Measurements from ENCODE around the gene NTM.

NTM gene

DNA sequence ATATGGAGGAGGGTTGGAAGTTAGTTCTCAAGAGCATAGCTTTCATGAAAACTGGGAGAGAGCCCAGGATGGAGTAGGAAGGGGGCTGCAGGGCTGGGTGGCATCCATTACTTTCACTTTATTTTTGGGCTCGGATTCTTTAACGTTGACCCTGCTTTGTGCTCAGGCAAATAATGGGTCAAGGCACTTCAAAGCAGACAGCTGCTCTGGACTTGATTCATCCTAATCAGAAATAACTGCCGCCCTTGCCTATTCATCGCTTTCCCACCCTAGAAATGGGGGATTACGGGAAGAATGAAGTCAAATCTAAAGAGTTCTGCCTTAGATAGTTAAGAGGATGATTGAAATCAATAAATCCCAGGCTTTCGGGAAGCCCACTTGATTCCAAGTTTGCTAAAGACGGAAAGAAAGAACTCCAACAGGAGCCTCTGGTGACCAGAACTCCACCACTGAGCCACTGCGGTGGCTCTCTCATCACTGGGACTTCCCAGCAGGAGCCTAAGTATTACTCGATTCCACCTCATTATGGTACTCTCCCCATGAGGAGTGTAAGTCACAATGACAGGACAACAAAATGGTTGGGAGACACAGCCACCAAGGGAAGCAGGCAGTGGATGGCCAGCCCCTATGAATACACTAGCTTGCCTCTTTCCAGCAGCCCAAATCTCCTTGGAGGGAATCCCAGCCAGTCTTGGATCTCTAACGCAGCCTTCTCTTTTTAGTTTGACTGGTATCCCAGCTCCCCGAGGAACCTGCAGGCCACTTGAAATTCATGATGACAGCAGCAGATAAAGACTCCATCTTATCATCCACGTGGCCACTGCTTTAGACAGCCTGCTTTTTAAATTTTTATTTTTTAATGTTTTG lies 815.5 kb downstream of the NTM start:
- no peak for DNase-seq

DNA sequence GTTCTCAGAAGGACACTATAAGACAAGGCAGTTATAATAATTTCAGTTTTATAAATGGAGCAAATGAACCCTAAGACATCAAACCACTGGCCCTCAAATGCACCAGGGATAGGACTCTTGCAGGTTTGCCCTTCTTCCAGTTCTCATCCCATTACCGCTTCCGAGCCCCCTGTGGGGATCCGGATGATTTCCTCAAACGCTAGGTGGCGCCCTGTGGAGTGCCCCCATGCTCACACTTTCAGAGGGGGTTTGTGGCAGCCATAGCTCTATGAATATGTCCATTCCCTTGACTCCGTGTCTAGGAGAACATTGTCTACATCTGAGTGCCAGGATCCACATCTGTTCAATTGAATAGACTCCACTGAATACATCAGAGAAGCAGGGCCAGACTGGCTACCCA lies 816.3 kb downstream of the NTM start:
- DNase-seq: no peak

DNA sequence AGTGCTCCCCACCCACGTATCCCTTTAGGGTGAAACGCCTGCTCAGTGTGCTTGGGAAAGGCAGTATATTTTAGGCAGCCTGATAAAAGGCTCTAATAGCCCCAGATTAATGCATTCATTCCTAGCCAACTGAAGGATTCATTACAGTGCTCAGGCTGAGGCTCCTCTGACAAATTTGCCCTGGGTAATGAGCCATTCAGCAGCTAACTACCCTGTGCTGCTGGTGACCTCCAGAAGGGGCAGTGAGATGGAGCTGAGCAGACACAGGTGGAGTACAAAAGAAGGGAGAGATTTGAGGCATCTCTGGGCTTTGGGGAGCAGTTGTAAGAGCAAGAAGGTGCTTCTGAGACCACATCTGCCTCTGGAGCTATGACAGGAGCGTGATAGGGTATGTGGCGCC lies 817.0 kb downstream of the NTM start:
- no peak for DNase-seq

DNA sequence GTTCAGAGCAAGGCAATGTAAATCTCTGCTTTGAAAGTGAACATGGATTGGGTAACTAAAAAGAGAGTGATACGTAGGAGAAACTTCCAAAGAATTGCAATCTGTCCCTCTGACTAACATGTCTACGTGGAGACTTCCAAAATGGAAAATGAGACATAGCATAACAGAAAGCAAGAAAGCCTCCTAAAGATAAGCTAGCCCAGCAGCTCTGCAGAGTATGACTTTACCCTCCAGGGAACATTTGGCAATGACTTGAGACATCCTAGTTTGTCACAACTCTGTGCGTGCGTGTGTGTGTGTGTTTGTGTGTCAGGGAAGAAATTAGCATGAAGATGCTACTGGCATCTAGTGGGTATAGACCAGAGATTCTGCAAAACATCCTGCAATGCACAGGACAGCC lies 817.4 kb downstream of the NTM start:
- DNase-seq: no peak

DNA sequence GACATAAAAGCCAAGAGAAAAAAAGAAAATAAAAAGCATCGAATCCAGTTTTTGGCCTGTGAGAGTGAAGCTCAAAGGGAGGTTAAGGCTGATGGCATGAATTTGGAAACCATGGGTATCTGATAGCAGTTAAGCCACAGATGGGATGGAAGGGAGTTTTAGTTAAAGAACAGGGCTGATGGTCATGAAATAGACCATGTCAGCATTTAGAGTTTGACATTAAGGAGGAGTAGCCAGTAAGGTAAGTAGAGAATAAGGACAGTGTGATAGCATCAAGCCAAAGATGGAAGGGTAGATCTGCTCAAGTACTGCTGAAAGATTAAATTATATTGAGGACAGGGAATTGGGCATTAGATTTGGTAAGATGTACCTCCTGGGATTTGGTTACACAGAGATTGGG lies 826.5 kb downstream of the NTM start:
- no peak for DNase-seq

DNA sequence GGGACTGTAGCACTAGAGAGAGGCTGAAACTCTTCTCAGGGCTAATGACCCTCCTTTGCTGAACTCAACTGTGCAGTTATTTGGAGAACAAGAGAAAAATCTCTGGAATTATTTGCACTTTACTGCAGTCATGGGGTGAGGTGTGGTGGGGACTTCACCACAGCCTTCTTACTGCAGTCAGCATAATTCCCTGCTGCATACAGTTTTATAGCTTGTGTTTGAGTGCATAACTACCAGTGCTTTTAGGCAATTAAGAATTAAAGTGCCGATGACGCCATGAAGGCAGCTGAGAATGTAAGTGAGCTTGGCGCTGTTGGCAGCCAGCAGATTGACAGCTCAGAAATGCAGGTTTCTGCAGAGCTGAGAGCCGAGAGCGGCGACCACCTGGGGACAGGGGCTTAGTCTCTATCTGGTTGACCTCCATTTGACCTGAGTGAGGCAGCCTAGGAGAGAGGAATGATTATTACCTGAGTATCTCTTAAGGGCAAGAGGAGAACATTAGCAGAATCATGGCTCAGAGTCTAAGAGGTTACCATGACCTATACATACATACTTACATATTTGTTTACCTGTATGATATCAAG lies 830.0 kb downstream of the NTM start:
- no peak for DNase-seq

DNA sequence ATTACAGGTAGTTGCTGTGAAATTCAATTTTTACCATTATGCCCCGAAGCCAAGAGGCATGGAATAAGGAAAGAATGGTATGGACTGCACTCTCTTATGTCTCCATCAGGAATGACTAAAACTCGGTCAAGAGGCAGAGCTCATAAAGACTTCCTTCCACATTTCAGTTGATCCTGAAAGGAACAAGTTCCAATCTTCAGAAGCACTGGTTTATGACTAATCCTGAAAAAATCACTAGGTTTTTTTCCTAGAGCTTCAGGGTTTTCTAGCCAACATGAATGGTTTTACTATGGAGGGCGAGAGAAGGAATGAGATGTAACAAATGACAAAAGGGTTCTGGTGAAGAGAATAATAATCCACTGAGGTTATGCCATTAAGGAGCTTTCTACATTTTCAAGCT lies 832.2 kb downstream of the NTM start:
- DNase-seq: no peak

DNA sequence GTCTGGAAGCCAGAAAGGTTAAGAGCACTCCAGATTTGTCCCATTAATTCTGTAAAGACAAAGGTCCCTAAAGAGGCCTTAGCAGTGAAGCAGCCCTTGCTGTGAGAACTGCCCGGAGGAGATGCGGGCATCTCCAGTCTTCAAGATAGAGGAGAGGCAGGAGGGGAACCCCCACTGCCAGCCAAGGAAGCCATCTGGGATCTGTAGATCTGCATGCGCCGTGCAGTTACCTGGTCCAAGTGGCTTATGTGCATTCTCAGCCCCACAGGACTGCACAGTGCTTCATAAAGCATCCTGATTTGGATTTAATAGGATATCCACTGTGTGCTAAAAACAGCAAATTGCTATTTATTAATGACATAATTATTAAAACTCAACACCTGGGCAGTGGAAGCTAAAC lies 834.6 kb downstream of the NTM start:
- DNase-seq: no peak

DNA sequence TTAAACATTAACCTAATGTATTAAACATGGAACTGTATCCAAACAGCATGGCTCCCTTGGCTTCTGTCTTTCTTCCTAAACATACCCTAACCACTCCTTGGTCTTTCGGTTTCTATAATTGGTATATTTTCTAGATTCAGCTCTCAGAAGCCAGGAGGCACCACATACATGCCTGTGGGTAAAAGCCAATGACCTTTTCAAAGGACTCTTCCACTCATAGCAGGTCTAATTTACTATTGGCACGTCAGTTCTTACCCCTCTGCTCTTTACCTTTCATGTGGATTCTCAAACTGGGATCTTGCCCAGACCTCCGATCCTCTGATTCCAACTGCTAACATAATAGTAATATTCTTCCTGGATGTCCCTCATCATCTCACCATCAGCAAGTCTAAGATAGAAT lies 835.1 kb downstream of the NTM start:
- DNase-seq: no peak

DNA sequence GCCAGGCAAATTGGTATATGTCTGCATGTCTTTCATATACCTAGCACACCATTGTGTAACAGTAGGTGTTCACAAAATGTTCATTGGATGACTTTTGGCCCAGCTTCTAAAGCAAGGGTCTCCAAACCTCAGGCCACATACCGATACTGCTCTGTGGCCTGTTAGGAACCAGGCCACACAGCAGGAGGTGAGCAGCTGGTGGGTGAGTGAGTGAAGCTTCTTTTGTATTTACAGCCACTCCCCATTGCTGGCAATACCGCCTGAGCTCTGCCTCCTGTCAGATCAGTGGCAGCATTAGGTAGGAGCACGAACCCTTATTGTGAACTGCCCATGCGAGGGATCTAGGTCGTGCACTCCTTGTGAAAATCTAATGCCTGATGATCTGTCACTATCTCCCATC lies 836.6 kb downstream of the NTM start:
- no peak for DNase-seq

DNA sequence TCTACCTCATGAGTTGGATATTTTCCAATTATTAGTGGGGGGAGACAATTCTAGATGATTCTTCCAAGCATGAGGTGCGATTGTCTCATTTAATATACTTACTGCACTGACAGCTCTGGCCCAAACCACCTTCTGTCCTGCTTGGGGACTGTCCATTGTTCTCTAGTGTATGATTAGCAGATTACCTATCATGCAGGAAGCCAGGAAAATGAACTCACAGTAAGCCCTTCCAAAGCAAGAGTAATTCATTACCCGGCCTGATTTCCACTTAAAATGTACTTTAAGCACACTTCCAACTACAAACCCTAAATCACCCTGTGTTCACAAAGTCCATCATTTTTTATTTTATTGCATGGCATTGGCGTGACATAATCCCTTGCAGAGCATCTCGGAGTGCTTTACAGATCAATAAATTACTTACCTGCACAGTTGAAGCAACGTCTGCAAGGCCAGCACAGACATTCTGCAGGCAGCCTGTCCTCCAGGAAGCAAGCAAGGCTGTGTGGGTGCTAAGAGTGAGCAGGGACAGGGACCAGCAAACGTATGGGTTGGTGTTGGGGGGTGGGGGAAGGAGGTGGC lies 838.2 kb downstream of the NTM start:
- DNase-seq: no peak

DNA sequence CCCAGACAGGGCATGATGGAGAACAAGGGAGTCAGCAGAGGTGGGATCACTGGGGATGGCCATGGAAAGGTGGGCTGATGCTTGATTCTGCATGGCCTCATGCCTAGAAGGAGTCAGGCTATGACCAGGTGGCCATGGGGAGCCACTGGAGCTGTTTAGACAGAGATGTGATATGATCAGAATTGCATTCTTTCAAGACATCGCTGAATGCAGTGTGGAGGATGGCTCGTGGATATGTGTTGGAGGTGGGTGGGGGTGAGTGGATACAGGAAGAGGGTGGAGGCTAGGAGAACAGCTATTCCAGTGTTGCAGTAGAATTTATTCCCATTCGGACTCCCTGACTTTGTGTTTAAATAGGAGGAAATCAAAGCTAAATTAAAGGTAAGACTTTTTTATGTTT lies 841.1 kb downstream of the NTM start:
- no peak for DNase-seq

DNA sequence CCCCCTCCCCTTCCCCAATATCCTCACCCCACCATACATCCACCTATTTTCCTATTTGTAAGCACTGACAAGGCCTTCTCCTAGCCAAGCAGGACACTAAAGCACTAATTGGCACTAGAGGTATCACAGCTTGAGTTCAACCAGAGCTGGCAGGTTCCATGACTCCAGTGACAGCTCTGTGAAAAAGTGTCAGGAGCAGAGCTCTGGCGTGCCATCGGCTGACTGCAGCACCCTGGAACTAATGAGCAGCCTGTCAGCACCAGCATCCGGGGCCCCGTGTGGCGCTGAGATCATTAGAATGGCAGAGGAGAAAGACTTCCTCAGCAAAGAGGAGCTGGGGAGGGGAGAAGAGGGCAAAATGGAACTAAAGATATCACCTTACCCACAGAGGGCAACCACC lies 847.4 kb downstream of the NTM start:
- no peak for DNase-seq

DNA sequence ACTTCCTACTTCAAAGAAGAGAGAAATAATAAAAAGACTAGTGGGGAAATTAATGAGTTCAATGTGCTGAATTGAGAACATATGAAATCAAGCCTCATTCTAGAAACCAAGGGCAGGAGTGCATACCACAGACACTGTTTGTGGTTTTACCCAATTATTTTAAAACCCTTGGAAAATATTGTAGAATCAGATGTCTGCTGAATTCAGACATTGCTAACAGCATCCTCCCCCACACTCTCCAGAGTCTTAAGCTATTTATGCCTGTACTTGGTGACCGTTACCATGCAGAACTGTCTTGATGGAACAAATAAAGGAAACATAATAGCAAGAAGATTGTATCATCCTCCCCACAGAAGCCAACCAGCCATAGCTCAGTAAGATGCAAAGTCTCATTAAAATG lies 850.1 kb downstream of the NTM start:
- DNase-seq: no peak

DNA sequence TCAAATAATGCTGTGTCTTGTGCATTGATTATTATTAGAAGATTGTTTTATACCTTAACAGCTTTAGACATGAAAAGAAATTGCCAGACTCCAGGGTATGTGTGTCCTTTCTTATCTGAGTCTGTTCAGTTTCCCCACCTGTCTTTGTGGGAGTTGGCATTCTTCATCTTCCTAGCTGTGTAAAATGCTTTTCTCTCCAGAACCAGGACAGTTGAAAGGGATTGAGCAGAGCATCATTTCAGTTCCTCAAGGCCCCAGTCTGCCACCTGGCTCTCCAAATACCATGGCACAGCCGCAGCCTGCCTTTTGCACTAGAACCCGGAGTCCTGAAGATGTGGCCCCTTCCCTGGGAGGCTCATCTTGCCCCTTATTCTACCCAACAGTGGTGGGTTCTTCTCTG lies 851.9 kb downstream of the NTM start:
- no peak for DNase-seq

DNA sequence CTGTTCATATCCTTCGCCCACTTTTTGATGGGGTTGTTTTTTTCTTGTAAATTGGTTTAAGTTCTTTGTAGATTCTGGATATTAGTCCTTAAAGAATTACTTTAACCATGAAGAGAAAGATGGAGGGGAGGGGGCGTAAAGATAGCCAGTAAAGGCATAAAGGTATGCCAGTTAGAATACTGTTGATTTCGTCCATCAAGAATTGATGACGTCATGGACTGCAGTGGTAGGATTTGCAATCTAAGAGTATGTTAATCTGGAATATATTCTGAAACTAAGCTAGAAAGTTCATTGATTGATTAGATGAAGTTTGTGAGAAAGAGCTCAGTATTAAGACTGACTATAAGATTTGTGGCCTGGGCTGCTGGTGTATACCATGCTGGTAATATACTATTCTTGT lies 856.1 kb downstream of the NTM start:
- DNase-seq: no peak

DNA sequence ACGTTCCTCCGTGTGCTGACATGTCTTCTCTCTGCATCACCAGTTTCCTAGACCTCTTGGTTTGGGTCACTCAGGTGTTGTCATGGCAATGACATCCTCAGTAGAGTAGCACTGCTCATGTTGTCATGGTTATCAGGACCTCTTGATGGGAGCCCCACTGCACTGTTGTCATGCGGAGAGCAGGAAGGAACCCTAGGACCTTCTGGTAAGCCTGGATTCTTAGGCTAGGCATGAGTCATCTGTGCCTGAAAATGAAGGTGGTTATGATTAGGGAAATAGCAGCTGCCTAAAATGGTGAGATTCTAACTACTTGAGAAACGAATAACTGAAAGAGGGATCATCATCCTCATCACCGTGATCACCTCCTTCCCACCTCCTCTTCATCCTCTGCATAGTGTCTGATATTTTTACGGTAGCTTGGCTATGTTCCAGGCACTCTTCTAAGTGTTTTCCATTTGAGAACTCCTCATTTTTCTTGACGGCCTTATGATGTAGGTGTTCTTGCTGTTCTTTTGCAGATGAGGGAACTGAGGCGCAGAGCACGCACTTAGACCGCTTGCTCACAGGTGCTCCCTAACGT lies 858.4 kb downstream of the NTM start:
- DNase-seq: no peak

DNA sequence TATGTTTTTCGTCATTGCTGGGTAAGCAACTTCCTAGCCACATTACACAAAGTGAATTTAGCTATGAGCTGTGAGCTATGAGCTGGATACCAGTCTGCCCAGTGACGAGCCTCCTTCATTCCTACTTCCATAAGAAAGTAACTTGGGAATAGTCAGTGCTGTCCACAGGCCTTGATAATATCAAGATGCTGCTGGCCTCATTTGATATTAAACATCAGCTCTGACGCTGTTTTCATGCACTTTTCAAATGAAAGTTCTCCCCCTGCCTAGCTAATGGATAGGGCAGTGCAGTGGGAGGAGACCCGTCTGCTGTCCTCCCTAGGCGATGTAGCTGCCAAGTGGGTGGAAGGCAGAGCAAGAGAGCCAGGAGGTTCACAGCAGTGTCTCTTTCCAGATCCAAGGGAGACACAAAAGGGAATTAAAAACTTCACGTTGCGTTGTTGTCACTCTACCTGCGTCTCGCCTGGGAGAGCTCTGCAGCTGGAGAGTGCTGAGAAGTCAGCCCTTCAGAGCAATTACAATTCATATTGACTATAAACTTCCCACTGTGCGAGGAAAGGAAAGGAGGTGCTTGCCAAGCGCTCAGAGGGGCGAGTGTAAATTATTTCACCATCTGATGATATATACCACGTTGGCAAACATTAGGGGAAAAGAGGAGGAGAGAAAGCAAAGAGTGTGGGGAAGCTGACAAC lies 861.4 kb downstream of the NTM start:
- no peak for DNase-seq

DNA sequence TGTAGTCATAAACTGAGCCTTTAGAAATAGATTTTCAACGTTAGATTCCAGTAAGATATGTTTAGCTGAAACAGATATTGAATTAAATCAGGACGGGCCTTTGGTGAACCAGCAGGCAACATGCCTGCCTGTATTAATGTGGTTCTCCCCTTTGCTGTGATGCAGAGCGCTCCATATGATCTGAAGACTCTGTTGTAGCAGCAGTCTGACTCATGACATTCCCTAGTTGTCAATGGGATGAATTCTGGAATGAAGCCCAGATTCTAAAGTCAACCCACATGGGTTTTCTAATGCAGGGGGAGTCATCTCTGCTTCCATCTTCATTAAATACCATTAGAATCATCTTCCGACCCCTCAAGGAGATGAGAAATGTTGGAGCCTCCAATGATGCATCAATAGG lies 864.5 kb downstream of the NTM start:
- DNase-seq: no peak

DNA sequence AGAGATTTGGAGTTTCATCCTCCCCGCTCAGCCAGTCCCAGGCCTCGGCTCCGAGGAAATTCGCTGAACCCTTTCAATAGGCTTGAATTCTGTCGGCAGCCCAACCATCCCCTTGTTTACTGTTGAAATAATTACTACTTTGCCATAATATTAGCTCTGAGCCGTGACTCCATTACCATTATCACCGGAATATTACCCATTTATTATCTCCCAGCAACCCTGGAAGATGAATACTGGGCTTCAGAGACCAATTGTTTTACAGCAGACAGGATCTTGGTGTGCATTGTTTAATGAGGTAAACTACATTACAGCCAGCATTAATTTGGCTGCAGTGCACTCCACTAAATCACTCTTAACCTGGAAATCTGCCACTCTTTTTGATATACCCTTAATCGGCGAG lies 867.4 kb downstream of the NTM start:
- no peak for DNase-seq

DNA sequence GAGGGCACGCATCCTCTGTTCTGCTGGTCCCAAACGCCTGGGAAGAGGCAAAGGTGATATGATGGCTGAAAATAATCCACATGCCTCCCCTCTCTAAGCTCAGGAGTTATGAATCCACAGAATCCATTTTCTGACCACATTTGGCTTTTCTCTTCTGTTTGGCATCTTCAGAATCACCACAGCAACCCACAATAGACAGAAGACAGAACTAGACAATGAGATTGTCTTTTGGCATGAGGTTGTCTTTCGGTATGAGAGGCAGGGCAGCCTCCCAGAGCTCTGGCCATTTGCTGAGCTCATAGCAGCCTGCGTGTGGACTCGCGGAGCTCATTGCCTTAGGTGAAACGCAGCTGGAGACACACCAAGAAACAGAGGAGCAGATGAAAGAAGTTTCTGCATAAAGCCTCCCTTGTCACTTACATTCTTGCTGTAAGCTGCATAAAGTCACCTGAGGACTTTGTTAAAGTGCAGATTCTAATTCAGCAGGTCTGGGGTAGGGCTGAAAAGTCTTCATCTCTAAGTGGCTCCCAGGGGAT lies 868.0 kb downstream of the NTM start:
- no peak for DNase-seq

DNA sequence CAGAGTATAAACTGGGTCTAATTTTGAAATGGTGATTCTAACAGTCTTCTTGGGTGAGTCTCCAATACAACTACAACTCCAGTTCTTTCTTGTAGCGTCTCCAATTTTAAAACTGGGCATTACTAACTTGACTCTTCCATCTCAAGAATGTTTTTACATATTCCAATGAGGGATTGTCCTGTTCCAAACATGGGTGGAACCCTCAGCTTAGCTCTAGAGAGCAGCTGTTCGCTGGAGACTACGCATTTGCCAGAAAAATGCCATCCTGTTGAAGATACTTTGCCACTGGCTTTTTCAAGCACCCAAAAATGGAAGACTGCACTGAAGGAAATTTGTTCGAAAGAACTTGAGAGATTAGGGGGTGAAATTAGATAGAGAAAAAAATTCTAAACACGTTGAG lies 870.0 kb downstream of the NTM start:
- DNase-seq: no peak

DNA sequence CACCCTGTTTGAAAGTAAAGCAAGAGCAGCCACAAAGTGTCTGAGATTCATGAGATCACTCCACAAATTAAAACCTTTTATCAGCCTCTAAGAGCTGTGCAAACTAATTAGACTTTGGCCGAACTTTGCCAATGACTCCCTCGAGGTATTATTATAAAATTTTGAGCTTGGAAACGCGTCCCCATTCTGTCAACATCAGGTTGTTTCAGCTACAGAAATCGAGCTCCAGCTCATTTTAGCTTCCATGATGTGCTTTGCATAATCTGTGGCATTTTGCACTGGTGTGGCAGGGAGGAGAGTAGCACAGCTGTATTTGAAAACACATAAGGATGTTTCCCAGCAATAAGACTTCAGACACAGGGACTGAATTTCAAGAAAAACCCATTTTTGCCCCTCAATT lies 872.2 kb downstream of the NTM start:
- no peak for DNase-seq
